SK-N-SH treated with all-trans-retinoic acid at 6 μM for 48 hours (cell line): ENCODE results near the gene DFFA.

Experiments
- CSDC2 ChIP-seq: fragments of 250-450 bp; sonication (Bioruptor Pico); IDR thresholded peaks from 2 replicates; pipeline ENCODE4 v1.5.0; 2020; ENCODE audit warnings: mild to moderate bottlenecking, moderate library complexity
- CSRNP3 ChIP-seq: fragments of 250-450 bp; sonication (Bioruptor Pico); IDR thresholded peaks from 2 replicates; pipeline ENCODE4 v1.5.1; 2021; ENCODE audit warnings: mild to moderate bottlenecking, moderate library complexity

DNA sequence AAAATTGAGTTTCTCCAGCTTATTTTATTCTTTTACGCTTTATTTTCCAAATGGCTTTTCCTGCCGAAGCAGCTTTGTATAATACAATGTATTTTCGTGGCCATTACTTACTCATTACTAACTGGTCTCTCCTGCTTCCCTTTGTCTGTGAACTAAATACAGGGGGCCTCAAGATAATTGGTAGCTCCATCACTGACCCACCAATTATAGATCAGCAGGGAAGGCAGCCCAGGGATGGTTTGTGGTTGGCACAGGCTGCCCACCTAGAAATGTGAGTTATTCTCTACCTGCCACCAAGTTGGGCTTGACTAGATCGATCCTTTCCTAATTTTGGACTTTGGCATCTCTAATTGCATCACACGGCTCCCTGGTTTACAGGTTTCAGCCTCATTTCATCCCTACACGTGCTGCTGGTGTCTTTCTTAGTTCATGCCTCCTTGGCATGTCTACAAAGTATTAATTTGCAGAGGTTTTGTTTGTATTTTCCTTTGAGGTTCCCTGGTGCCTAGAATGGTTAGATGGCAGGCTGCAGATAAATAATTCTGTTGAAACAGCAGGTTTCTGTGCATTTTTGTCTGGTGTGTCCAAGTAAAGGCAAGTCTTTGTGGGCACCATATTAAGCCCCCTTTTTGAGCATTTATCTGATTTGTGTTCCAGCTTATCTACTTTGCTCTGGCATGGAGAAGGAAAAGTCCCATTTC lies 37.6 kb upstream of the DFFA start:
- TF ChIP-seq CSRNP3 (CRISPR knock-in tag) (no peak), CSDC2 (CRISPR knock-in tag) (no peak)
